ENCODE results near the gene PNKD.

The PNKD gene

GRCh38 chr2:218327451-218328210 lies 57.3 kb downstream of the PNKD start:
- no peaks in the 10 kb centered on the region for H3K36me3 ChIP-seq (ENCODE audit: low read length)
- no peaks in the 10 kb centered on the region for H3K9me2 ChIP-seq (replicated peaks; ENCODE audit: insufficient read depth, low read length)
- no peak overlapping the region for H2AFZ ChIP-seq (ENCODE audit: low read depth, low read length, severe bottlenecking)
- H3K9ac ChIP-seq (ENCODE audit: low read length): no peak overlapping the region
- no peaks in the 10 kb centered on the region for H3F3A ChIP-seq (ENCODE audit: insufficient read depth)
- H3K27ac ChIP-seq (ENCODE audit: low read depth, low read length): no peak overlapping the region
- TF ChIP-seq EZH2phosphoT487 (conservative IDR thresholded peaks at IDR 0.05; ENCODE audit: low read length) (no peak), CTCF (IDR thresholded peaks at IDR 0.05; ENCODE audit: insufficient read depth, low read length, poor library complexity, severe bottlenecking) (no peak)
- no peak overlapping the region for H3K4me2 ChIP-seq (ENCODE audit: low read depth, low read length, poor library complexity, severe bottlenecking)
- no peaks in the 10 kb centered on the region for H4K20me1 ChIP-seq (ENCODE audit: low read depth, low read length)
- H3K4me3 ChIP-seq (ENCODE audit: insufficient read depth, low read length, poor library complexity, severe bottlenecking): no peak overlapping the region
- H3K9me3 ChIP-seq (ENCODE audit: insufficient read depth, low read length): no peaks in the 10 kb centered on the region
- no peaks in the 10 kb centered on the region for H3K27me3 ChIP-seq (ENCODE audit: low read length)
- no peaks in the 10 kb centered on the region for H3K79me2 ChIP-seq (ENCODE audit: insufficient read depth, low read length)

GRCh38 chr2:218328294-218328693 lies 58.0 kb downstream of the PNKD start:
- H3K9ac ChIP-seq (ENCODE audit: low read length): no peak overlapping the region
- no peaks in the 10 kb centered on the region for H3K36me3 ChIP-seq (ENCODE audit: low read length)
- H4K20me1 ChIP-seq (ENCODE audit: low read depth, low read length): no peaks in the 10 kb centered on the region
- H3K27me3 ChIP-seq (ENCODE audit: low read length): no peaks in the 10 kb centered on the region
- no peaks in the 10 kb centered on the region for H3K9me3 ChIP-seq (ENCODE audit: insufficient read depth, low read length)
- no peaks in the 10 kb centered on the region for H3F3A ChIP-seq (ENCODE audit: insufficient read depth)
- H3K27ac ChIP-seq (ENCODE audit: low read depth, low read length): no peak overlapping the region
- no peaks in the 10 kb centered on the region for H3K9me2 ChIP-seq (replicated peaks; ENCODE audit: insufficient read depth, low read length)
- TF ChIP-seq CTCF (IDR thresholded peaks at IDR 0.05; ENCODE audit: insufficient read depth, low read length, poor library complexity, severe bottlenecking) (no peak), EZH2phosphoT487 (conservative IDR thresholded peaks at IDR 0.05; ENCODE audit: low read length) (no peak)
- no peak overlapping the region for H3K4me2 ChIP-seq (ENCODE audit: low read depth, low read length, poor library complexity, severe bottlenecking)
- H2AFZ ChIP-seq (ENCODE audit: low read depth, low read length, severe bottlenecking): no peak overlapping the region
- no peaks in the 10 kb centered on the region for H3K79me2 ChIP-seq (ENCODE audit: insufficient read depth, low read length)
- no peak overlapping the region for H3K4me3 ChIP-seq (ENCODE audit: insufficient read depth, low read length, poor library complexity, severe bottlenecking)

GRCh38 chr2:218329027-218329825 lies 58.9 kb downstream of the PNKD start:
- TF ChIP-seq CTCF (IDR thresholded peaks at IDR 0.05; ENCODE audit: insufficient read depth, low read length, poor library complexity, severe bottlenecking) (no peak), EZH2phosphoT487 (conservative IDR thresholded peaks at IDR 0.05; ENCODE audit: low read length) (no peak)
- Histone ChIP-seq H3K27ac (ENCODE audit: low read depth, low read length) (no peak overlapping the region), H4K20me1 (ENCODE audit: low read depth, low read length) (no peaks in the 10 kb centered on the region), H3K27me3 (ENCODE audit: low read length) (no peaks in the 10 kb centered on the region), H3K79me2 (ENCODE audit: insufficient read depth, low read length) (no peaks in the 10 kb centered on the region), H3K9me3 (ENCODE audit: insufficient read depth, low read length) (no peaks in the 10 kb centered on the region), H3K9ac (ENCODE audit: low read length) (no peak overlapping the region), H3K4me3 (ENCODE audit: insufficient read depth, low read length, poor library complexity, severe bottlenecking) (no peak overlapping the region), H3K4me2 (ENCODE audit: low read depth, low read length, poor library complexity, severe bottlenecking) (no peak overlapping the region), H3F3A (ENCODE audit: insufficient read depth) (no peaks in the 10 kb centered on the region), H3K9me2 (replicated peaks; ENCODE audit: insufficient read depth, low read length) (no peaks in the 10 kb centered on the region), H2AFZ (ENCODE audit: low read depth, low read length, severe bottlenecking) (no peak overlapping the region), H3K36me3 (ENCODE audit: low read length) (no peaks in the 10 kb centered on the region)

Measured in SU-DHL-6 (cell line).